ENCODE data around the gene PTPRG.

PTPRG gene

GRCh38 chr3:61522626-61523025 lies 38.7 kb upstream of the PTPRG start:
- H2BK5ac ChIP-seq (ENCODE audit: low read depth, low read length, poor library complexity): no peak overlapping the region
- no peak overlapping the region for H3K4ac ChIP-seq (ENCODE audit: low read depth, low read length)
- H4K12ac ChIP-seq (ENCODE audit: low read depth, low read length): no peak overlapping the region
- H4K8ac ChIP-seq (ENCODE audit: low read depth, low read length): no peak overlapping the region
- no peak overlapping the region for H4K91ac ChIP-seq (ENCODE audit: low read depth, low read length)
- no peak overlapping the region for H3K4me2 ChIP-seq (ENCODE audit: low read length)
- no peaks in the 10 kb centered on the region for H3K9me3 ChIP-seq (ENCODE audit: insufficient read depth, low read depth, low read length)
- H2AFZ ChIP-seq (ENCODE audit: insufficient read depth, low read length, poor library complexity): no peak overlapping the region
- H3K18ac ChIP-seq (ENCODE audit: low read length): no peak overlapping the region
- H3K9ac ChIP-seq (ENCODE audit: low read length): no peak overlapping the region
- H3K79me1 ChIP-seq (ENCODE audit: low read length): peaks cover 2% of the 10 kb centered on the region
- H3K27me3 ChIP-seq (ENCODE audit: insufficient read depth, low read length): no peaks in the 10 kb centered on the region
- no peak overlapping the region for H3K14ac ChIP-seq (ENCODE audit: low read length)
- WGBS (ENCODE audit: extremely low coverage, insufficient coverage, insufficient read length): no CpG with 5 or more reads among the region's 2 CpGs
- no peak overlapping the region for H3K27ac ChIP-seq (ENCODE audit: low read depth, low read length)
- no peak overlapping the region for H2AK5ac ChIP-seq (ENCODE audit: low read length)
- peaks cover 3 to 7% of the 10 kb centered on the region in 2 experiments for H3K4me1 ChIP-seq (ENCODE audit: control insufficient read depth in 1 of 2, insufficient read depth in 2 of 2, low read length in 2 of 2)
- no peak for DNase-seq
- H3K4me3 ChIP-seq (ENCODE audit: low read depth, low read length): no peak overlapping the region
- H3K79me2 ChIP-seq (ENCODE audit: control insufficient read depth, insufficient read depth, low read length, poor library complexity): no peaks in the 10 kb centered on the region
- no peaks in the 10 kb centered on the region for H3K36me3 ChIP-seq (ENCODE audit: control insufficient read depth in 1 of 2, insufficient read depth in 2 of 2, low read length in 2 of 2)
- H3K23ac ChIP-seq (ENCODE audit: low read length): no peak overlapping the region
- no peak overlapping the region for H2BK12ac ChIP-seq (ENCODE audit: low read length)
- H2BK120ac ChIP-seq (ENCODE audit: insufficient read depth, low read length, poor library complexity): no peak overlapping the region

- H3K4me3 ChIP-seq (ENCODE audit: low read depth, low read length): no peak overlapping the region
- H2AFZ ChIP-seq (ENCODE audit: insufficient read depth, low read length, poor library complexity): no peak overlapping the region
- no CpG with 5 or more reads among the region's 4 CpGs for WGBS (ENCODE audit: extremely low coverage, insufficient coverage, insufficient read length)
- H3K27ac ChIP-seq (ENCODE audit: low read depth, low read length): no peak overlapping the region
- no peak overlapping the region for H3K4me2 ChIP-seq (ENCODE audit: low read length)
- no peak overlapping the region for H4K12ac ChIP-seq (ENCODE audit: low read depth, low read length)
- H3K79me2 ChIP-seq (ENCODE audit: control insufficient read depth, insufficient read depth, low read length, poor library complexity): no peaks in the 10 kb centered on the region
- H3K79me1 ChIP-seq (ENCODE audit: low read length): peaks cover 2% of the 10 kb centered on the region
- no peak overlapping the region for H2BK120ac ChIP-seq (ENCODE audit: insufficient read depth, low read length, poor library complexity)
- no peak for DNase-seq
- H3K27me3 ChIP-seq (ENCODE audit: insufficient read depth, low read length): no peaks in the 10 kb centered on the region
- H3K9ac ChIP-seq (ENCODE audit: low read length): no peak overlapping the region
- no peak overlapping the region for H3K23ac ChIP-seq (ENCODE audit: low read length)
- H4K91ac ChIP-seq (ENCODE audit: low read depth, low read length): no peak overlapping the region
- no peak overlapping the region for H4K8ac ChIP-seq (ENCODE audit: low read depth, low read length)
- H3K14ac ChIP-seq (ENCODE audit: low read length): no peak overlapping the region
- no peak overlapping the region for H2BK12ac ChIP-seq (ENCODE audit: low read length)
- H3K4me1 ChIP-seq (ENCODE audit: control insufficient read depth in 1 of 2, insufficient read depth in 2 of 2, low read length in 2 of 2): peaks cover 3 to 7% of the 10 kb centered on the region in 2 experiments
- no peaks in the 10 kb centered on the region for H3K36me3 ChIP-seq (ENCODE audit: control insufficient read depth in 1 of 2, insufficient read depth in 2 of 2, low read length in 2 of 2)
- no peak overlapping the region for H2BK5ac ChIP-seq (ENCODE audit: low read depth, low read length, poor library complexity)
- no peak overlapping the region for H2AK5ac ChIP-seq (ENCODE audit: low read length)
- no peak overlapping the region for H3K18ac ChIP-seq (ENCODE audit: low read length)
- no peaks in the 10 kb centered on the region for H3K9me3 ChIP-seq (ENCODE audit: insufficient read depth, low read depth, low read length)
- H3K4ac ChIP-seq (ENCODE audit: low read depth, low read length): no peak overlapping the region
Observed at GRCh38 chr3:61524933-61525332, 36.4 kb upstream of the PTPRG start.

- no peaks in the 10 kb centered on the region for H3K79me2 ChIP-seq (ENCODE audit: control insufficient read depth, insufficient read depth, low read length, poor library complexity)
- H3K4me1 ChIP-seq (ENCODE audit: control insufficient read depth in 1 of 2, insufficient read depth in 2 of 2, low read length in 2 of 2): peaks cover 3 to 7% of the 10 kb centered on the region in 2 experiments
- H2AK5ac ChIP-seq (ENCODE audit: low read length): no peak overlapping the region
- no peak overlapping the region for H4K8ac ChIP-seq (ENCODE audit: low read depth, low read length)
- H3K9ac ChIP-seq (ENCODE audit: low read length): no peak overlapping the region
- H3K14ac ChIP-seq (ENCODE audit: low read length): no peak overlapping the region
- no peaks in the 10 kb centered on the region for H3K9me3 ChIP-seq (ENCODE audit: insufficient read depth, low read depth, low read length)
- no peak overlapping the region for H3K4ac ChIP-seq (ENCODE audit: low read depth, low read length)
- H3K27me3 ChIP-seq (ENCODE audit: insufficient read depth, low read length): no peaks in the 10 kb centered on the region
- DNase-seq: peak; percentile 24 to 35
- H3K4me2 ChIP-seq (ENCODE audit: low read length): no peak overlapping the region
- no peak overlapping the region for H3K27ac ChIP-seq (ENCODE audit: low read depth, low read length)
- no peak overlapping the region for H4K91ac ChIP-seq (ENCODE audit: low read depth, low read length)
- H3K23ac ChIP-seq (ENCODE audit: low read length): no peak overlapping the region
- H3K18ac ChIP-seq (ENCODE audit: low read length): no peak overlapping the region
- peaks cover 2% of the 10 kb centered on the region for H3K79me1 ChIP-seq (ENCODE audit: low read length)
- H4K12ac ChIP-seq (ENCODE audit: low read depth, low read length): no peak overlapping the region
- H2AFZ ChIP-seq (ENCODE audit: insufficient read depth, low read length, poor library complexity): no peak overlapping the region
- H3K4me3 ChIP-seq (ENCODE audit: low read depth, low read length): no peak overlapping the region
- no peak overlapping the region for H2BK120ac ChIP-seq (ENCODE audit: insufficient read depth, low read length, poor library complexity)
- no peaks in the 10 kb centered on the region for H3K36me3 ChIP-seq (ENCODE audit: control insufficient read depth in 1 of 2, insufficient read depth in 2 of 2, low read length in 2 of 2)
- no peak overlapping the region for H2BK12ac ChIP-seq (ENCODE audit: low read length)
- WGBS (ENCODE audit: extremely low coverage, insufficient coverage, insufficient read length): no CpG with 5 or more reads among the region's 5 CpGs
- H2BK5ac ChIP-seq (ENCODE audit: low read depth, low read length, poor library complexity): no peak overlapping the region
Observed at GRCh38 chr3:61526308-61526707, 35.1 kb upstream of the PTPRG start.

GRCh38 chr3:61527011-61527410 lies 34.4 kb upstream of the PTPRG start:
- no peaks in the 10 kb centered on the region for H3K9me3 ChIP-seq (ENCODE audit: insufficient read depth, low read depth, low read length)
- no peak overlapping the region for H2BK120ac ChIP-seq (ENCODE audit: insufficient read depth, low read length, poor library complexity)
- peak; percentile 79 for DNase-seq
- H2AFZ ChIP-seq (ENCODE audit: insufficient read depth, low read length, poor library complexity): no peak overlapping the region
- H4K12ac ChIP-seq (ENCODE audit: low read depth, low read length): peak overlapping the region; percentile 59
- no peak overlapping the region for H2AK5ac ChIP-seq (ENCODE audit: low read length)
- no peaks in the 10 kb centered on the region for H3K79me2 ChIP-seq (ENCODE audit: control insufficient read depth, insufficient read depth, low read length, poor library complexity)
- H3K79me1 ChIP-seq (ENCODE audit: low read length): peaks cover 2% of the 10 kb centered on the region
- H3K36me3 ChIP-seq (ENCODE audit: control insufficient read depth in 1 of 2, insufficient read depth in 2 of 2, low read length in 2 of 2): no peaks in the 10 kb centered on the region
- peaks cover 3 to 7% of the 10 kb centered on the region in 2 experiments for H3K4me1 ChIP-seq (ENCODE audit: control insufficient read depth in 1 of 2, insufficient read depth in 2 of 2, low read length in 2 of 2)
- H3K27ac ChIP-seq (ENCODE audit: low read depth, low read length): no peak overlapping the region
- no peak overlapping the region for H2BK5ac ChIP-seq (ENCODE audit: low read depth, low read length, poor library complexity)
- H3K4me2 ChIP-seq (ENCODE audit: low read length): no peak overlapping the region
- H3K18ac ChIP-seq (ENCODE audit: low read length): no peak overlapping the region
- H4K91ac ChIP-seq (ENCODE audit: low read depth, low read length): no peak overlapping the region
- H3K4me3 ChIP-seq (ENCODE audit: low read depth, low read length): no peak overlapping the region
- H3K4ac ChIP-seq (ENCODE audit: low read depth, low read length): no peak overlapping the region
- no CpG with 5 or more reads among the region's 8 CpGs for WGBS (ENCODE audit: extremely low coverage, insufficient coverage, insufficient read length)
- H3K27me3 ChIP-seq (ENCODE audit: insufficient read depth, low read length): no peaks in the 10 kb centered on the region
- H3K14ac ChIP-seq (ENCODE audit: low read length): no peak overlapping the region
- no peak overlapping the region for H3K9ac ChIP-seq (ENCODE audit: low read length)
- no peak overlapping the region for H4K8ac ChIP-seq (ENCODE audit: low read depth, low read length)
- H2BK12ac ChIP-seq (ENCODE audit: low read length): no peak overlapping the region
- H3K23ac ChIP-seq (ENCODE audit: low read length): no peak overlapping the region
